Ovary (tissue), 9 donors: ENCODE measurements around the gene KCNMA1. TPM values are rescaled to one million over a fixed set of nuclear protein-coding genes. Genes with fewer than 3 reads are reported as not detected.

Source experiments
- DNase-seq, 5 donors: peaks; one replicate each; pipeline ENCODE4 v3.0.0-alpha.2; 2019 to 2020
- H3K27ac ChIP-seq, 2 donors: fragments of 200-600 bp; one replicate each; pipeline versions ENCODE4 v1.5.1 to v1.8.0; 2019 to 2022
- H3K27me3 ChIP-seq: fragments of 200-600 bp; one replicate; pipeline ENCODE4 v1.8.0; 2022
- H3K36me3 ChIP-seq: fragments of 200-600 bp; sonication (generic); one replicate; pipeline ENCODE4 v1.5.1; 2019
- H3K4me1 ChIP-seq: one replicate; pipeline ENCODE4 v1.8.1; 2013; ENCODE audit warnings: mild to moderate bottlenecking, moderate library complexity; ENCODE audit not compliant: insufficient read depth
- H3K4me3 ChIP-seq: fragments of 200-600 bp; sonication (generic); one replicate; pipeline ENCODE4 v1.5.1; 2017
- H3K9me3 ChIP-seq, 2 donors: fragments of 200-600 bp in 1 of 2; sonication (generic) in 1 of 2; one replicate each; pipeline versions ENCODE4 v1.5.1 to v1.8.1; 2013 to 2019; ENCODE audit warnings: mild to moderate bottlenecking in 1 of 2, moderate library complexity in 1 of 2
- CTCF ChIP-seq, 3 donors: fragments of 450-650 bp in 2 of 3; fragments of 200-600 bp in 1 of 3; IDR thresholded peaks; one replicate each; pipeline versions ENCODE4 v1.5.1 to v1.8.0; 2016 to 2022; ENCODE audit warnings: antibody characterized with exemption in 3 of 3, mild to moderate bottlenecking in 1 of 3
- EP300 ChIP-seq: sonication (generic); formaldehyde crosslinking; IDR thresholded peaks from one replicate; pipeline ENCODE4 v1.6.1; 2017; ENCODE audit warnings: antibody characterized with exemption
- POLR2A ChIP-seq: fragments of 450-650 bp; IDR thresholded peaks from one replicate; pipeline ENCODE4 v1.6.1; 2017; ENCODE audit warnings: antibody characterized with exemption, mild to moderate bottlenecking, moderate library complexity
- WGBS, 3 donors: extraction: QIAGEN DNeasy Blood & Tissue Kit in 1 of 3; methylation state at CpG; one replicate each; pipeline versions ENCODE4 v1.1.5 to v1.1.7; 2013 to 2017; 5-methylcytosine and 5-hydroxymethylcytosine counted together
- intact Hi-C, 4 donors: fragments of 100-400 bp; cut with DNase I; formaldehyde crosslinking; loops; one replicate each; pipeline versions ENCODE4 v1.11.0 to v1.15.1; 2022 to 2023
- polyA plus RNA-seq, 2 donors: library from polyadenylated mRNA; stranded (reverse); fragments of 200-250 nt in 1 of 2; fragments of 350-450 nt in 1 of 2; fragmentation: Illumina TruSeq in 1 of 2; extraction: RNeasy Lipid Tissue Mini Kit (QIAGEN cat#74804) in 1 of 2; gene quantifications; one replicate each; pipeline ENCODE4 v1.2.3, GENCODE V29; 2013 to 2014
- total RNA-seq, 7 donors: library from RNA; depleted of rRNA in 2 of 7; stranded (reverse); fragments of >200 nt in 2 of 7; fragmentation: NEBNext Ultra II Directional in 3 of 7; extraction: Animal tissue kit (Norgen Biotek cat#: 25700) in 3 of 7; gene quantifications; one replicate each; pipeline versions ENCODE4 v1.1.0 to v1.2.4, GENCODE V29; 2016 to 2023
- donor health status: DM: no; HTN: no; CAD: no; lungs with moderate emphysema.
- donor health status: DM: no; HTN: no; CAD: no.
- donor health status: Bipolar disorder and iron deficiency.
- donor health status: DM: yes; HTN: yes; CAD: no.
- donor health status: DM: no; HTN: no; CAD: no.
- donor health status: DM: yes; HTN: yes; CAD: no.

KCNMA1 gene
- total and polyA plus RNA-seq, 9 donors: 7.0 to 83.8 (median 25.1) TPM

- no peak overlapping the region for H3K4me3 ChIP-seq
- no peak overlapping the region for H3K27ac ChIP-seq
- intact Hi-C loops: no loop called here
- no peak for DNase-seq
- WGBS, 3 donors: 34 to 54% (median 46%) methylated on average over 2 of the region's 2 CpGs
- TF ChIP-seq POLR2A (no peak), EP300 (no peak), CTCF (IDR thresholded peaks at IDR 0.05) (no peak)
- no peaks in the 10 kb centered on the region for H3K36me3 ChIP-seq
- H3K9me3 ChIP-seq: no peaks in the 10 kb centered on the region
- no peaks in the 10 kb centered on the region for H3K4me1 ChIP-seq
- no peaks in the 10 kb centered on the region for H3K27me3 ChIP-seq
Observed at GRCh38 chr10:77202857-77203256, 434.8 kb downstream of the KCNMA1 start.

- Histone ChIP-seq H3K4me3 (no peak overlapping the region), H3K27ac (no peak overlapping the region)
Observed at GRCh38 chr10:77201135-77202106, 436.2 kb downstream of the KCNMA1 start.

GRCh38 chr10:77197544-77197943 lies 440.1 kb downstream of the KCNMA1 start:
- Histone ChIP-seq H3K9me3 (no peaks in the 10 kb centered on the region), H3K27ac (no peak overlapping the region), H3K4me3 (no peak overlapping the region), H3K36me3 (no peaks in the 10 kb centered on the region), H3K27me3 (no peaks in the 10 kb centered on the region), H3K4me1 (peaks cover 2% of the 10 kb centered on the region)
- 94 to 96% (median 94%) methylated on average over 12 of the region's 12 CpGs for WGBS, 3 donors
- no peak for TF ChIP-seq EP300
- no peak for TF ChIP-seq CTCF (IDR thresholded peaks at IDR 0.05)
- DNase-seq: no peak
- intact Hi-C loops: no loop called here

More at GRCh38 chr10:77201135-77202106, 436.2 kb downstream of the KCNMA1 start:
- 67 to 77% (median 71%) methylated on average over 7 of the region's 7 CpGs for WGBS, 3 donors
- Histone ChIP-seq H3K4me1 (no peaks in the 10 kb centered on the region), H3K9me3 (no peaks in the 10 kb centered on the region), H3K36me3 (no peaks in the 10 kb centered on the region), H3K27me3 (no peaks in the 10 kb centered on the region)
- no peak for DNase-seq
- TF ChIP-seq CTCF (IDR thresholded peaks at IDR 0.05): no peak
- TF ChIP-seq POLR2A: no peak
- no peak for TF ChIP-seq EP300
- intact Hi-C loops: no loop called here

- 72 to 74% (median 74%) methylated on average over 2 of the region's 2 CpGs for WGBS, 3 donors
- no peak for TF ChIP-seq EP300
- no peaks in the 10 kb centered on the region for H3K9me3 ChIP-seq
- H3K4me1 ChIP-seq: peaks cover 2% of the 10 kb centered on the region
- H3K27ac ChIP-seq: no peak overlapping the region
- no peaks in the 10 kb centered on the region for H3K36me3 ChIP-seq
- intact Hi-C loops: no loop called here
- no peak overlapping the region for H3K4me3 ChIP-seq
- H3K27me3 ChIP-seq: no peaks in the 10 kb centered on the region
- DNase-seq: no peak
Observed at GRCh38 chr10:77196614-77197013, 441.0 kb downstream of the KCNMA1 start.

- no peaks in the 10 kb centered on the region for H3K9me3 ChIP-seq
- no peak overlapping the region for H3K27ac ChIP-seq
- H3K4me1 ChIP-seq: peaks cover 2% of the 10 kb centered on the region
- intact Hi-C loops: no loop called here
- no peaks in the 10 kb centered on the region for H3K36me3 ChIP-seq
- no peak for DNase-seq
- TF ChIP-seq EP300 (peak; percentile 14), CTCF (IDR thresholded peaks at IDR 0.05) (no peak)
- H3K4me3 ChIP-seq: no peak overlapping the region
- 21 to 25% (median 23%) methylated on average over 2 of the region's 2 CpGs for WGBS, 3 donors
- H3K27me3 ChIP-seq: no peaks in the 10 kb centered on the region
Observed at GRCh38 chr10:77195101-77195500, 442.5 kb downstream of the KCNMA1 start.
